Daoy (cell line): ENCODE results near the gene NUP214. TPM values are rescaled to one million over a fixed set of nuclear protein-coding genes. Genes with fewer than 3 reads are reported as not detected.
"Not testable (repeated sequence)": the region's sequence is repeated elsewhere in the genome, so short reads cannot be mapped to it uniquely, and the experiment has no call there.

Source experiments
- DNase-seq: peaks from one replicate; pipeline ENCODE4 v3.0.0-alpha.2; 2015; ENCODE audit warnings: low read depth
- total RNA-seq: library from RNA; depleted of rRNA; stranded (reverse); fragments of >200 nt; shearing (Covaris generic); gene quantifications from 2 replicates; pipeline ENCODE4 v1.2.3, GENCODE V29; 2014

The NUP214 gene
- total RNA-seq, 1 experiment from 2014 or later: 28.7 TPM

DNA sequence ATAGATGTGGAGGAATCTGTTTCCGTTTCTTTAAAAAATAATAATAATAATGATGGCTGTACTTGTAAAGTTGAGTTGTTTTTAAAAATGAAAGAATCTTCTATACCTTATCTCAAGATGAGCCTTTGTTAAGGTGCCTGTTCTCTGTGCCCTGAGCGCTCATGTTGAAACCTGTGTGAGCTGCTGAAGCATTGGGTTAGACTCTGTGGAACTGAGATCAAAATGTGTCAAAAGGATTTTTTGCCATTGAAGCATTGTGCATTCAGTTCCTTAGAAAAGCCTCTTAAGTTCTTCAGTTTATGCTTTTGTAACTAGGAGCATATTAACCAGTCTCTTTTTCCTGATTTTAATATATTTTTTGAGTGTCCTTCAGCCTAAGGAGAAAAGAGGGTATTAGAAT is 67.7 kb downstream of the NUP214 start:
- DNase-seq: no peak

DNA sequence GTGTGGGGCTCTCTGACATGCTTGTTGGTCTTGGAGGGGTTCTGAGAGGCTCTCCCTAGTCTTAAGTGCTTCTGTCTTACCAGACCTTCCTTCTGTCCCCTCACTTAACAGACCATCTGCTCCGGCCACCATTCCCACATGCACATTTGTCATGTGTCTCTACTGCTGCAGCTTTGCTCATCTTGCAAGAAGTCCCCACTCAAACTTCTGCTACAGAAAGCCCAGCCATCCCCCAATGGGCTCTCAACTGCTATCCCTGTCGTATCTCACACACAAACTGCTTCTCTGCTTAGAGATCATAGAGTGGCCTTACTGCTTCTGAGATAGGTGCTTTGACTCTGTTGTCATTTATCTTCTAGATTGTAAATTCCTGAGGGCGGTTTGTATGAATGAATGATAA is 69.4 kb downstream of the NUP214 start:
- DNase-seq: no peak

DNA sequence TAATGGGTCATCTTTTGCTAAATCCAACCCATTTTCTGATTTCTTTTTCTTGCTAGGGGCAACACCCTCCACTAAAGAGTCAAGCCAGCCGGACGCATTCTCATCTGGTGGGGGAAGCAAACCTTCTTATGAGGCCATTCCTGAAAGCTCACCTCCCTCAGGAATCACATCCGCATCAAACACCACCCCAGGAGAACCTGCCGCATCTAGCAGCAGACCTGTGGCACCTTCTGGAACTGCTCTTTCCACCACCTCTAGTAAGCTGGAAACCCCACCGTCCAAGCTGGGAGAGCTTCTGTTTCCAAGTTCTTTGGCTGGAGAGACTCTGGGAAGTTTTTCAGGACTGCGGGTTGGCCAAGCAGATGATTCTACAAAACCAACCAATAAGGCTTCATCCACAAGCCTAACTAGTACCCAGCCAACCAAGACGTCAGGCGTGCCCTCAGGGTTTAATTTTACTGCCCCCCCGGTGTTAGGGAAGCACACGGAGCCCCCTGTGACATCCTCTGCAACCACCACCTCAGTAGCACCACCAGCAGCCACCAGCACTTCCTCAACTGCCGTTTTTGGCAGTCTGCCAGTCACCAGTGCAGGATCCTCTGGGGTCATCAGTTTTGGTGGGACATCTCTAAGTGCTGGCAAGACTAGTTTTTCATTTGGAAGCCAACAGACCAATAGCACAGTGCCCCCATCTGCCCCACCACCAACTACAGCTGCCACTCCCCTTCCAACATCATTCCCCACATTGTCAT is 72.0 kb downstream of the NUP214 start:
- DNase-seq: no peak

DNA sequence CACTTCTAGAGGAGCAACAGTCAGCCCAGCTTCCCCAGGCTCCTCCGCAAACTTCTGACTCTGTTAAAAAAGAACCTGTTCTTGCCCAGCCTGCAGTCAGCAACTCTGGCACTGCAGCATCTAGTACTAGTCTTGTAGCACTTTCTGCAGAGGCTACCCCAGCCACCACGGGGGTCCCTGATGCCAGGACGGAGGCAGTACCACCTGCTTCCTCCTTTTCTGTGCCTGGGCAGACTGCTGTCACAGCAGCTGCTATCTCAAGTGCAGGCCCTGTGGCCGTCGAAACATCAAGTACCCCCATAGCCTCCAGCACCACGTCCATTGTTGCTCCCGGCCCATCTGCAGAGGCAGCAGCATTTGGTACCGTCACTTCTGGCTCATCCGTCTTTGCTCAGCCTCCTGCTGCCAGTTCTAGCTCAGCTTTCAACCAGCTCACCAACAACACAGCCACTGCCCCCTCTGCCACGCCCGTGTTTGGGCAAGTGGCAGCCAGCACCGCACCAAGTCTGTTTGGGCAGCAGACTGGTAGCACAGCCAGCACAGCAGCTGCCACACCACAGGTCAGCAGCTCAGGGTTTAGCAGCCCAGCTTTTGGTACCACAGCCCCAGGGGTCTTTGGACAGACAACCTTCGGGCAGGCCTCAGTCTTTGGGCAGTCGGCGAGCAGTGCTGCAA is 72.8 kb downstream of the NUP214 start:
- no peak for DNase-seq

DNA sequence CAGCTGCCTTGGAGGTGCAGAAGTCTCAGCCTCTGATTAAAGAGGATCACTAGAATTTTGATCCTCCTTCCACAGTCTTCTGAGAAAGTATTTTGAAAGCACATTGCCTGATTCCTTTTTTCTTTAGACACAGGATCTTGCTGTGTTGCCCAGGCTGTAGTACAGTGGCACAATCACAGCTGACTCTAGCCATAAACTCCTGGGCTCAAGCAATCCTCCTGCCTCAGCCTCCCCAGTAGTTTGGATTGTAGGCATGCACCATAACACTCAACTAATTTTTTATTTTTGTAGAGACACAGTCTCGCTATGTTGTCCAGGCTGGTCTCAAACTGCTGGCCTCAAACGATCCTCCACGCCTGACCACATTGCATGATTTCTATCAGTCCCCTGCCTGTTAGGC is 76.5 kb downstream of the NUP214 start:
- DNase-seq: no peak

DNA sequence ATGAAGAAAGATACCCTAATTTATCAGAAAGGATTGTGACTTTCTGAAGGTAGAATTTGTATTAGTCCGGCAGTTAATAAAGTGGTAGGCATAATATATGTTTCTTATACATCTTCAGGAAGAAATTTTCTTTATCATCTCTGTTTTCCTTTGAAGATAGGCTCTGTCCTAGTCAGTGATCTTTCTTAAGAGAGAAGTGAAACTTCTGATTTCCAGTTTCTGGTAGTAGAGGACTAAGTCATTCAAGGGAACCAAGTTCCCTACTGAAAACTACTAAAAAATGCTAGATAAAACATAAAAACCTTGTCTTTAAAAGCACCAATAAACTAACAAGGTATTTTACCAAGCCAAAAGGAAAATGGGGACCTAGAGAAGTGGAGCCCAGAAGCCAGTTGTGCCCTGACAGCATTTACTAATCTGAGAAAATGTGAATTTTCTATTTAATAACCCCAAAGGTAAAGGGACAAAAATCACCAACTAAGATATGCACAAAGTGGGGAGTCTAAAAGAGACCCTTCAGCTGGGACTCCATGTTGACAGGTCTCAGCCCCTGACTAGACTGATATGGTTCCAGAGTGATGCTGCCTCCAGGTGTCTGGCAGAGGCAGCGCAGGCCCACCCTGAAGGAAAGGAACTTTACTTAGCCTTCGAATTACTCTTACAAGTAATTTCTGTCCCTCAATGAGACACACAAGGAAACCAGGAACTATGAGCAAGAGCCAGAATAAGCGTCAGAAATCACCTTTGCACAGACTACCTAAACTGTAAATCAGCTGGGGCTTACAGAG is 78.2 kb downstream of the NUP214 start:
- DNase-seq: no peak

DNA sequence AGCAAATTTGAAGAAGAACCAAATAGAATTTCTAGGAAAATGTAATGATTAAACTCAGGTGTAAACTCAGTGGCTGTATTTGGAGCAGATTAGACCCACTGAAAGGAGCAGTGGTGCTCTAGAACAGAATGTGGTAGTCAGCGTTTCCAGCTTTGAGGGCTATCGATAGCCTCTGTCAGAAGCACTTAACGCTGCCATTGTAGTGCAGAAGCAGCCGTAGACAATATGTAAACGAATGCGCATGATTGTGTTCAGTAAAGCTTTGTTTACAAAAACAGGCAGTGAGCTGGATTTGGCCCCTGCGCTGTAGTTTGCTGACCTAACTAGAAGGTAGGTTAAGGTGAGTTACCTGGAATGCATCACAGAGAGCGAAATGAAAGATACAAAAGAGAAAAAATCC is 78.9 kb downstream of the NUP214 start:
- no peak for DNase-seq

DNA sequence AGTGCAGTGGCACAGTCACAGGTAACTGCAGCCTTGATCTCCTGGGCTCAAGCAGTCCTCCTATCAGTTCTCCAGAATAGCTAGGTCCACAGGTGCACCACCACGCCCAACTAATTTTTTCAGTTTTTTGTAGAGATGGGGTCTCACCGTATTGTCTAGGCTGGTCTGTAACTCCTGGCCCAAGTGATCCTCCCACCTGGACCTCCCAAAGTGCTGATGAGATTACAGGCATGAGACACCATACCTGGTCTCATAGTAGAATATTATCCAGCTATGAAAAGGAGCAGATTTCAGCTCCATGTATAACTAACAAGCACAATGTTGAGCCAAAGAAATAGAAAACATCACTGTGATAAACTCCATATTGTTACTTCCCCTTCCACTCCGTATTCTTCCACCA is 81.1 kb downstream of the NUP214 start:
- no peak for DNase-seq

DNA sequence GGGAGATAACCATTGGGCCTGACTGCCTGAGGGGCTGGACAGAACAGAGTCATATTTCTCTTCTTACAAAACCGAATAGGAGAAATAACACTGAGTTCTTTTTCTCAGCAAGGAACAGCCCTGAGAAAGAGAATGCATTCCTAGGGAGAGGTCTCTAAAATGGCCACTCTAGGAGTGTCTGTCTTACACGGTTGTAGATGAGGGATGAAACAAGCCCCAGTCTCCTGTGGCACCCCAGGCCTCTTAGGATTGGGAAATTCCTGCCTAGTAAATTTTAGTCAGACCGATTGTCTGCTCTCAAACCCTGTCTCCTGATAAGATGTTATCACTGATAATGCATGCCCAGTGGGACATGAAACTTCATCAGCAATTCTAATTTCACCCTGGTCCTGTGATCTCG is 86.5 kb downstream of the NUP214 start:
- DNase-seq: not testable (repeated sequence)

DNA sequence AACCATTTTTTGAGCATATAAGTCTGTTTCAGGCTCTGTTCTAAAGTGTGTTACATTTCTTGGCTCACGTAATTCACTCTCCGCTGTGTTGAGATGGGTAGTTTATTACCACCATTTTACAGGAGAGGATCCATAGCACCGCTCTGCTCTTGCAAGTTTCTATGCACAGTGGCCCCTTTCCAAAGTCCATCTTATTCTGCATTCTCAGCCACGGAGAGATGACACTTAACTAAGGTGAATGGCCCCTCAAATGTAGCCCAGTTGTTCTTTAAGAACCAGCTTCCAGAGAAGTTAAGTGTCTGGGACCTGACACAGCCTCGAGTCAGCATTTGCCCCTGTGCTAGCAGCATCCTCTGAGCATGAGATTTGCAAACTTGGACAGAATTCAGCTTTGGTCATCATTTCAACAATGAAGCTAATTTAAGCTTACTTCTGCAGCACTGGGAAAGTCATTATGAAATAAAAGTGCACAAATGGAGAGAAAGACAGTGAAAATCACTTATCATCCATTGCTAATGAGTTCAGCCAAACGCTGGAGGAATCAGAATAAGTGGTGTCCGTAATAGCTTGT is 89.0 kb downstream of the NUP214 start:
- DNase-seq: no peak

DNA sequence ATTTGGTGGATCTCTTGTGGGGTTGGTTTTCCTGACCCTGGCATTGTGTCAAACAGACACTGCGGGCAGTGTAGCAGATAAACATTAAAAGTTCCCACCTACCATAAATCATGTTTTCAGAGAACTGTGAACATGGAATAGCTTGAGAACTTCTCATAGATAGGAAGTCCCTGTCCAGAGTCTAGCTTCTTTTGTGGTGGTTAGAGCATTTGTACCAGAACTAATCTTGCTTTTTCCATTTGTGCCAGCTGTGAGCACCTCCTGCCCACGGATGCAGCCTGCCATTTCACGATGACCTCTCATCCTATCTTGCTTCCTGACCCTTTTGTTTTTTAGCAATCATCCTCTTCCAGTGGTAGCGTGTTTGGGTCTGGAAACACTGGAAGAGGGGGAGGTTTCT is 89.5 kb downstream of the NUP214 start:
- no peak for DNase-seq

DNA sequence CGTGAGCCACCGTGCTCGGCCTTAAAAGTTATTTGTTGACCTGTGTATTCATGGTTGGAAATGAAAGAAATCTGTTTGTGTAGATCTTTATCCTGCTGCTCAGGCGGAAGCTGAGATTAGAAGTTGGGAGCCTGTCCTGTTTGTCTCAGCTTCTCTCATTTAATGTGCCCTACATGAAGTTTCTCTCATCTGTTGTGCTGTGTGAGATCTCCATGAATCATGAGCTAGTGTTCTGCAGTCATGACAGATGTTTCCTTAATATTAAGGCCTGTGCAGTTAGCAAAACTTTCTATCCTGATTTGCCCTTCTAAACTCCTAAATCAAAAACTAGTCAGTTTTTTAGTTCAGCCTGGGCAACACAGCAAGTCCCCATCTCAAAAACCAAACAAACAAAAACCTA is 91.4 kb downstream of the NUP214 start:
- no peak for DNase-seq

DNA sequence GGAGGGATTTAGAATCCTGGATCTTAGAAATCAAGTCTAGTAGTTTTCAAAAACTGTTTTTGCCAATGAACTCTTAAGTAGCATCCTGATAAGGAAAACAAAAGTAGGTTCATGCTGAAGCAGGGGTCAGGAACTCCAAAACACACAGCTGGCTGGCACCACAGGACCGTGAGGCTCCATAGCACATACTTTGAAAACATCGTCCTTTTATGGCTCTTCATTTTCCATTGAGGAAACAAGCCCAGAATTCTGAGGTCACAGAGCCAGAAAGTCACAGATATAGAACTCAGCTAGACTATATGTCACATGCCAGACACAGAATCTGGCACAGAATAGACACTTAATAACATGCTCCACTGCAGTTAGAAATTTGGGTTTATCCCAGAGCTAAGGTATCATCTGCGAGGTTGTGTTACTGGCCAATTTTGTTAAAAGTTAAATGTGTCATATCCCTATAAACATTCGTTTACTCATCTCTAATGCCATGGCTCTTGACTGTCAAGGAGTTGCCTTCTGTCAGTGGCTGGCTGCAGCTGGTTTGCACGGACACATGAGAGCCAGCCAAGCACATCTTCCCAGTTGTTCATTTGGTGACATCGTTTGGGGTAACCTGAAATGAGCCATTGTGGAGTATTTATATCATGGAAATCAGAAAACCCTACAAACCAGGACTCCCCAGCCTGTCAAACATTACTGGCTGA is 92.1 kb downstream of the NUP214 start:
- DNase-seq: no peak

DNA sequence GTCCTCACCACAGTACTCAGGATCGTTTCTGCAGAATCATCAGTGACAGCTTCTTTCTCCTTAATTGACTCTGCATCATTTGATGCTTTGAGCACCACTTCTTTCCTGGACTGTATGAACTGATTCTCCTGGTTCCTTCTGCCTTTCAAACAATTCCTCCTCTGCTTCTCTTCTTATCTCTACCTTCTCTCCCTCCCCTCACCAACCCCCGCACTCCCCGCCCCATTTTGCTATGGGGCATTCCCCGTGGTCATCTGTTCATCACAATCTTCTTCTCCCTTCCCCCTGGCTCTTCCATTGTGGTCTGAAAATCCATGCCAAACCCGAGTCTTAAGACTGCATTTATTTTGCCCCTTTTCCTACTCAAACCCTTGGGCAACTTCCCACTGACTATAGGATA is 93.0 kb downstream of the NUP214 start:
- no peak for DNase-seq

DNA sequence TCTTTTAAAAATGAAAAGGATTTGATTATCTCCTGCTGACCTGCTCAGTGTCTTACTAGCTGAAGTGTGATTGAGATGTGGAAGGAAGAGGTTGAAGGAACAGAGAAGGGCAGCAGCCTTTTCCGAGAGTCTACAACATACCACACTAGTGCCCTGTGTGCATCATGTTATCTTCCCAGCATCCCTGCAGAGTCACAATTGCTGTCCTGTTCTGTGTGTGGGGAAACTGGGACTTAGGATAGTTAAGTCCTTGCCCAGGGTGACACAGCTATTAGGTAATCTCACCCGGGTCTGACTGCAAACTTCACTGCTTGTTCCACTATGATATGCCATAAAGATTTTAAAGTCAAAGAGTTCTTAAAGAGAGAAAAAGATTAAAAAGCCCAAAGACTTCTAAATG is 95.1 kb downstream of the NUP214 start:
- DNase-seq: no peak

DNA sequence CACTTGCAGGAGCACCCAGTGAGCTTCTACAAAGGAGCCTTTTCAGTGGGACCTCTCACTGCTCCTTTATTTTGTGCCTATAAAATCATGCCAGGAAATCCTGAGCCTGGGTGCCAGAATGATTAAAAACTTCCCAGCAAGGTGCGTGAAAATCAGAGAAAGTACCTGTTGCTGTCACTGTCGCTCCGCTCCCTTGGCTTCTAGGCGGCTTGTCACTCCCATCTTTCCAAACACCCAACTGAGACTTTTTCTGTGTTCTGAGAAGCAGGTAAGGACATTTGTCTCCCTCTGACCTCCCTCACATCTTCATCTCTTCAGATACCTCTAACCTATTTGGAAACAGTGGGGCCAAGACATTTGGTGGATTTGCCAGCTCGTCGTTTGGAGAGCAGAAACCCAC is 97.1 kb downstream of the NUP214 start:
- no peak for DNase-seq

DNA sequence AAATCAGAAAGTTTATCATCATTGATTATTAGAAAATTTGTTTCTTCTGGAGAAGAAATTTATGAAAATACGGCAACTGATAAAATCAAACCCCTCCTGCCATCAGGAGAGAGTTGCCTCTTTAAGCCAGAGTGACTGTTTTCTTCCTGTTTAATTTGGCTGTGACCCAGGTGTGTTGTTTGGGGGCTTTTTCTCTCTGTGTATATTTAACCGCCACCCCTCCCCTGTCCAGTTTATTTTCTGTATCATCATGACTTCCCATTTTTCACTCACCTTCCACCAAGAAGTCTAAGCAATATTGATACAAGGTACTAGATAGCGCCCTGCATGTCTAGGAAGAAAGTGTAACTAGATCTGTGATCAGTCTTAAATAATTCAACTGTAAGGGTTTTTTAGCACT is 100.8 kb downstream of the NUP214 start:
- DNase-seq: no peak

DNA sequence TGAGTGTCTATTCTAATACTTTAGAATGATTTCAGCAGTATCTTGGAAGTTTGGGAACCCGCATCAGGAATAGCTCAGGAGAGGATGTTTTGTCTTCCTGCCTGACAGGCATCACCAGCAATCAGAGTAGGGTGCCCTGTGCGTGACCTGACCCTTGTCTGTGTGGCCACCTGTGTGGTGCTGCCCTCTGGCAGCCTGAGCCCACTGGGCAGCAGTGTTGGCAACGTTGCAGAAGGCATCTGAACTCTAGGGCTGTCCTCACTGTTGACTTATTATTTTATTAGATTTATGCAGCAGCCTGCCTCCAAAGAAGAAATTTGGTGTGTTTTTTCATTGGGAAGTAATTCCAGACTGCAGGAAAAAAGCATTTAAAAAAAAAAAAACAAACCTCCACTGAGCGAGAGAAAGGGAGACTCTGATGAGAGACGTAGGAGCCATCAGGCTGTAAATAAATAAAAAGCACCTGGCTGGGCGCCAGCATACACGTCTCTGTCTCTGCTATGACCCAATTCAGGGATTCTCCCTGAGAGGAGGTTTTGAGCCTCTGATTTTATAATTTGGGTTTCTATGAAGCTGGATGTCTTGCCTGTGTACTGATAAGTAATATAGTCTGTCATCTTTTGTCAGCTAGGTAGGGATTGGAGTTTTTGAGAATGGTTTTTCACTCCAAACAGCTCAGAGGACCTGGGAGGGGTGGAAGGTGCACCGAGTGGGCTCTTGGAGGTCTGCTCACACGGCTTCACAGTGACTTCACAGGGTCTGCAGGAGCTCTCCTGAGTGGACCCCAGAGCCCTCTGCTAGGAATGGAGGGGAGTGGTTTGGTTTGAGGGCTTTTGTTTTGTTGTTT is 101.9 kb downstream of the NUP214 start:
- no peak for DNase-seq

DNA sequence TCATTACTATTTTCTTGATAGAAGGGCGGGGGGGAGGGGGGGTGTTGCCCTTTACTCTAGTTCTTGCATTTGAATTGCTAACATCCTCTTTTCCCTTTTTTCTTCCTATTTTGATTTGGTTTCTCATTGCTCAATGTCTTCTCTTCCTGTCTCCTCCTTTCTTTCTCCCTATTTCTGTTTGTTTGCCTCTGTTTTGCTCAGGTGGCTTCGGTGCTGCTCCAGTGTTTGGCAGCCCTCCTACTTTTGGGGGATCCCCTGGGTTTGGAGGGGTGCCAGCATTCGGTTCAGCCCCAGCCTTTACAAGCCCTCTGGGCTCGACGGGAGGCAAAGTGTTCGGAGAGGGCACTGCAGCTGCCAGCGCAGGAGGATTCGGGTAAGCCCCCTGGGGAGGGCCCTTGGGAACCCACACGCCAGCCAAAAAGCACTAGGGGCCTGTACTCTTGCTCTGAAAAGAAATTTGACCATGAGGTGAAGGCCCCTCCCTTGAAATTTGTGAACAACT is 102.6 kb downstream of the NUP214 start:
- no peak for DNase-seq

DNA sequence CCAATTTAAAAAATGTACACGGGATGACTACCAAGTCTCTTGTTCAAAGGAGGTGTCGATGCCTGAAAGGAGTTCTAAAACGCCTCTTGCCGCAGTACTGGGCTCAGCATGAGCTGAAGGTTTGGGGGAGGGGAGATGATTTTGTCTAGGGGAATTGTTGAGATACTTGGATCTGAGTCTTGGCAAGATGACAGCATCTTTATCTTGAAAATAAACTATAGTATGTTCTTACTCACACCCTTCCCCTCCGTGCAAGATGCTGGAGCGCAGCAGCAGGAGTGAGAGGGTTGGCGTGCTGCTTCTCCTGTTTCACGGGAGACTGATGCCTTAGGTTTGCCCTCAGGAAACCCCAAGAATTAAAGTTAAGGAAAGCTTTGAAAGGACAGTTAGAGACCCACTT is 103.6 kb downstream of the NUP214 start:
- DNase-seq: no peak

DNA sequence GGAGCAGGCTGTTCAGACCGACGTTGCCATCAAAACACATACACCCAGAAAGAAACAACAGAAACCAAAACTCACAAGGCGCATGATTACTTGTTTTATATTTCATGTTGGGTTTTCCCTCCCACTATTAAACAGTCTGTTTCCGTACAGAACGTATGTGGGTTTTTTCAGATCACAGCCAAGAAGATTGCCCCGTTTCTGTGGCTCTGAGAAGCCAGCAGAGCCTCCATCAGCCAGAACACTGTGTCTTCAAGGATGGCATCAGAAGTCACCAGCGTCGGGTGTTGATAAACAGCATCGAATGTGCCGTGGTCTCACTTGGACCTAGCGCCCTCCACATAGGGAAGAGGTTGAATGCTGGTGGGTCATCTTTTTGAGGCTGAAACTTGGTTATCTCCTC is 108.2 kb downstream of the NUP214 start:
- no peak for DNase-seq
